ENCODE measurements around the gene PDIK1L. TPM values are rescaled to one million over a fixed set of nuclear protein-coding genes. Genes with fewer than 3 reads are reported as not detected.

The PDIK1L gene
- total RNA-seq, 2 donors from 2014 or later = 8.8 to 9.0 TPM

- peak overlapping the region; percentile 90 for H3K4me3 Mint-ChIP-seq
- no peak for ATAC-seq
- H3K36me3 Mint-ChIP-seq = no peaks in the 10 kb centered on the region
- peaks cover 0 to 6% of the 10 kb centered on the region in 2 donors for H3K27me3 Mint-ChIP-seq
- no peak for DNase-seq (ENCODE audit: low spot score)
- peaks cover 0 to 20% of the 10 kb centered on the region in 2 donors for H3K4me1 Mint-ChIP-seq (ENCODE audit: low read depth in 2 of 2)
- no peaks in the 10 kb centered on the region for H3K9me3 Mint-ChIP-seq
- peak overlapping the region; percentile 55 to 77 for H3K27ac Mint-ChIP-seq
Observed at GRCh38 chr1:26170472-26170821, 58.8 kb downstream of the PDIK1L start.

DNA sequence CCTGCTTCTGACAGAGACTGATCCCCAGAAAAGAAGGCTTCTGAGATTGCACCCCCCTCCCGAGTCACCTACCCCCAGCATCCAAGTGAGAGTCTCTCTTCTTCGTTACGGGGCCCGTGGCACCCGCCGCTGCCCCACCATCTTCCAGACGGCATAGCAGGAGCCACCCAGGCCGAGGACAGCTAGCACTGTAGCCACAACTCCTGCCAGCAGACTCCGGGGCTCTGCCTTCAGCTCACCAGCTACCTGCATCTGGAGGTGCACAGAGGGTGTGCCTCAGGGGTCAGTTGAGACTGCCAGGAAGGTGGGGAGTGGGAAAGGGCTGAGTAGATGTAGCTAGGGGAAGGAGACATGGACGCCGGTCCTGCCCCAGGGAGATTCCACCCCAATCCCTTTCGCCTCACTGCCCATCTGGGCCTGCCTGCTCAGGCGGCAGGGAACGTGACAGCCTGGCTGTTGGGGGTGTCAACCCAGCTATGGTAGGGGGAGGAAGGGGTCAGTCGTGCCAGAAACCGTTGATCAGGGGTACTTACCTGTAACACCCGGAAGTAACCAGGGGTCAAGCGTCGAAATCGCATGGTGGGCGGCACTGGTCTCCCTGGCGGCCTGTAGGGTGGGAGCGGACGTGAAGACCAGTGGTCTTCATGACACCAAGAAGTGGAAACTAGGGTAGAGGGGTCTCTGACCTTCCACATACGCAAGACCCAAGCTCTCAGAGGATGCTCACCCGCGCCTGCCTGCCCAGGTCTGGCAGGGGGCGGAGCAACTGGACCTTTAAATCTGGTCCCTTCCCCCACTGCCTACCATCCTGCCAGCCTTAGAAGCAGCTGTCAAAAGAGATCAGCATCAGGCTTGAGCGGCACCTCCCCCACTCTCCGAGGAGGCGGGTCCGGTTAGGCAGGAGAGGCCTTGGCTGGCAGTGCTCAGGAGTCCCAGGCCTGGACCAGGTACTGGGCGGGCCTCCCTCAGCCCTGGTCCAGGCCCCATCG lies 59.8 kb downstream of the PDIK1L start, which contains the start of gene ZNF593OS:
ZNF593OS (minus strand) TSS at position 749 of the 989 bp plus-strand sequence; CDS start at position 578, 171 bp downstream.
- peak within 1 kb of the TSS in 1 of 2 donors; percentile 77 for H3K27ac Mint-ChIP-seq

More for the DNA sequence above, 59.8 kb downstream of the PDIK1L start, which contains the start of gene ZNF593OS:
- H3K36me3 Mint-ChIP-seq = no peaks in the 10 kb centered on the region
- peaks cover 0 to 4% of the 10 kb centered on the region in 2 donors for H3K27me3 Mint-ChIP-seq
- H3K4me1 Mint-ChIP-seq (ENCODE audit: low read depth in 2 of 2) = peaks cover 0 to 14% of the 10 kb centered on the region in 2 donors
- ATAC-seq (no peak), DNase-seq (ENCODE audit: low spot score) (no peak)
- H3K9me3 Mint-ChIP-seq = no peaks in the 10 kb centered on the region
- peak within 1 kb of the TSS; percentile 90 for H3K4me3 Mint-ChIP-seq

Other genes starting within 250 kb of the PDIK1L start
- 1 to 10 TPM; 5.2 to 6.3 TPM for gene PAQR7, start 236.1 kb upstream of the PDIK1L start, total RNA-seq
- 100 to 1,000 TPM; 142 to 259 TPM for gene STMN1, start 205.4 kb upstream of the PDIK1L start, total RNA-seq
- gene PAFAH2, start 113.8 kb upstream of the PDIK1L start, total RNA-seq = 10 to 100 TPM; 14.2 to 20.0 TPM
- gene EXTL1, start 90.0 kb upstream of the PDIK1L start, total RNA-seq = not detected
- not detected for gene SLC30A2, start 65.7 kb upstream of the PDIK1L start, total RNA-seq
- gene TRIM63, start 44.2 kb upstream of the PDIK1L start, total RNA-seq = not detected
- not detected for gene FAM110D, start 47.3 kb downstream of the PDIK1L start, total RNA-seq
- gene C1orf232, start 57.1 kb downstream of the PDIK1L start, total RNA-seq = not detected
- 10 to 100 TPM; 36.6 to 73.8 TPM for gene ZNF593, start 58.1 kb downstream of the PDIK1L start, total RNA-seq
- gene ZNF593OS, start 60.0 kb downstream of the PDIK1L start, total RNA-seq = not detected
- gene CNKSR1, start 65.7 kb downstream of the PDIK1L start, total RNA-seq = 1 to 10 TPM in 1 of 2 donors, not detected in 1; 2.5 TPM
- not detected for gene CATSPER4, start 78.8 kb downstream of the PDIK1L start, total RNA-seq
- 10 to 100 TPM; 21.0 to 57.5 TPM for gene CEP85, start 122.4 kb downstream of the PDIK1L start, total RNA-seq
- gene SH3BGRL3, start 168.3 kb downstream of the PDIK1L start, total RNA-seq = 100 to 1,000 TPM; 203 to 249 TPM
- gene UBXN11, start 194.8 kb downstream of the PDIK1L start, total RNA-seq = 10 to 100 TPM in 1 of 2 donors, 1 to 10 TPM in 1; 9.9 to 24.8 TPM
- 10 to 100 TPM in 1 of 2 donors, 1 to 10 TPM in 1; 8.1 to 17.2 TPM for gene CD52, start 206.1 kb downstream of the PDIK1L start, total RNA-seq
- gene CRYBG2, start 242.3 kb downstream of the PDIK1L start, total RNA-seq = under 1 TPM in 1 of 2 donors, not detected in 1; 0.95 TPM